Fibroblast of upper back skin (primary cell): Measurements from ENCODE around the gene TGM6.
A peak's percentile ranks its signal among the peaks of the same experiment; 100 is the strongest.

Experiments
- DNase-seq: peaks from one replicate; pipeline ENCODE4 v3.0.0-alpha.2; 2013

The TGM6 gene

DNA sequence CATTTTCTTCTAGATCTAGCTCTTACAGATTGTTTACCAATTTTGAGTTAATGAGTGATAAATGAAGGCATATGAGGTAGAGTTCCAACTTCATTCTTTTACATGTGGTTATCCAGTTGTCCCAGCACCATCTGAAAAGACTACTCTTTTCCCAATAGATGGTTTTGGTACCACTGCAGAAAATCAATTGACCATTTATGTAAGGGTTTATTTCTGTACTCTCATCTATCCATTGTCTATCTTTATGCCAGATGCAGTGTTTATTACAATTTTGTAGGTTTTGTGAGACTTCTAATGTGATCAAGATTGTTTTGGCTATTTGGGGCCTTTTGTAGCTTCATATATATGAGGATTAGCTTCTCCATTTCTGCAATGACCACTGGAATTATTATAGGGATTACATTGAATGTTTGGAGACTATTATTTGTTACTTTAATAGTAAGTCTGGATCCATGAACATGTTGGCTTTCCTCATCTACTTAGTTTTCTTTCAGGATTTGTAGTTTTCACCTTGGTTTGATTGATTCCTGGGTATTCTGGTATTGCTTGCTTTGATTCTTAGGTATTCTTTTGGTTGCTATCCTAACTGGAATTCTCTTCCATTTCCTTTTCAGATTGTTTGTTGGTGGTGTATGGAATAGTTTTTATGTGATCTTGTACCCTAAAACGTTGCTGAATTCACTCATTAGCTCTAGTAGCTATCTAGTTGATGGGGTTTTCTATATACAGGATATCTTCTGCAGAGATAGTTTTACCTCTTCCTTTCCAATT is 79.5 kb downstream of the TGM6 start:
- no peak for DNase-seq

DNA sequence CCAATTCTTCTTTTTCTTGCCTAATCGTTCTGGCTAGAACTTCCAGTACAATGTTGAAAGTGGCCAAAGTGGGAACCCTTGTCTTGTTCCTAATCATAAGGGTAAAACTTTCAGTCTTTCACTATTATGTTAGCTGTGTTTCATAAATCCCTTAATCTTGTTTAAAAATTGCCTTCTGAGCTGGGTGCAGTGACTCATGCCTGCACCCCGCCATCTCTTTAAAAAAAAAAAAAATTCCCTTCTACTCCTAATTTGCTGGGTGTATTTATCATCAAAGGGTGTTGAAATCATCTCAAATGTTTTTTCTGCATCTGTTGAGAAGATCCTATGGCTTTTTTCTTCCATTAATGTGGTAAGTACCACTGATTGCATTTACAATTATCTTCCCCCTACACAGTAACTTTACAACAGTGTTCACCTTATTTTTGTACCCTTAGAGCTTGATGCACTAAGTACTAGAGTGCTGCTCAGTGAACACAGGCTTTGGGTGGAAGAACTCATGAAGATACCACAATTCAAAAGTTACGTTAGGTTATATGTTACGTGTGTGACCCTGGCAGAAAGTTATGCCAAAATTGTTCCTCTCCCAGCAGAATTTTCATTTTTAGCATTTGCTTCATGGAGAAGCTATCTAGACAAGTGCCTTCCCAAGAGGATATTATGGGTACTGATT is 80.2 kb downstream of the TGM6 start:
- no peak for DNase-seq

DNA sequence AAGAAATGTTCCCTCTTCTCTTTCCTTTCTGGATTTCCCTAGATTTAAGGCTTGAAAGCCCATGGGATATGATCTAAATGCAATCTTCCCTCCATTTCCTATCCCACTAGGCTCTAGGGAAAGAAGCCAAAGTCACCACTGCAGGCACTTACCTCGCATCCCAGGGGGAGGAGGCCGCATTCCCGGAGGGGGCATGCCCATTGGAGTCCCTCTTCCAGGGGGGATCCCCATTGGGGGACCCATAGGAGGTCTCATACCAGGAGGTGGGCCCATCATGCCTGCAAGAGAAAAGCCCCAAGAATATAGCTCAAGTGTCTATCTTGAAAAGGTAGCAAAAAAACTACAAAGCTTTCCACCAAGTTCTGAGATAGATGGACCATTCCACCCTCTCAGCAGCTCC is 81.8 kb downstream of the TGM6 start:
- no peak for DNase-seq

DNA sequence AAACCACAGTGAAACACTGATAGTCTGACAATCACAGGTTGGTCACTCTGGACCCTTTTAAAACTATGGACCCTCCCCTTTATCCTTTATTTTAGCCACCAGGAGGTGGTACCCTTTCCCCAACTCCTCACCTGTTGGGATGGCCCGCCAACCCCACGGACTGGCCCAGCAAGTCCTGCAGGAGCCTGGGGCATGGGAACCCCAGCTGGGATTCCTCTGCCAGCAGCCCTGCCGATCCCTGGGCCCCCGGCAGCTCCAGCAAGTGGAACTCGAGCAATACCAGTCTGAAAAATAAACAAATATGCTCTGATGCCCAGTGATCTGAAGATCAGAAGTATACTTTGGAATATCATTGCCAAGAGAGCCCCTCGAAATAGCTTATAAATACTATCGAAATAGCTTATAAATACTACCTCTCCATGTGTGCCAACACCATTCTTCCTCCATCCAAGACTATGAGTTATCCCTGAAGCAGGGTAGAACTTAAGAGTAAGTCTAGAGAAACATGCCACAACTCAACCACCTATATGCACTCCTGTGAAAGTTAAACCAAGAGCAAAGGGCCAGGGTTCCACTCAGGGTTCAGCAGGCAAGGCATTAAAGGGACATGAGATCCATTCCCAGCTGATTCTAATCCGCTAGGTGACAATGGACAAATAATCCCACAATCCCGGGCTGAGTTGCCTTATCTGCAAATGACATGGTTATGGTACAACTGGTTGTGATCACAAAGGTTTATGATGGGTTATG is 83.1 kb downstream of the TGM6 start:
- no peak for DNase-seq

DNA sequence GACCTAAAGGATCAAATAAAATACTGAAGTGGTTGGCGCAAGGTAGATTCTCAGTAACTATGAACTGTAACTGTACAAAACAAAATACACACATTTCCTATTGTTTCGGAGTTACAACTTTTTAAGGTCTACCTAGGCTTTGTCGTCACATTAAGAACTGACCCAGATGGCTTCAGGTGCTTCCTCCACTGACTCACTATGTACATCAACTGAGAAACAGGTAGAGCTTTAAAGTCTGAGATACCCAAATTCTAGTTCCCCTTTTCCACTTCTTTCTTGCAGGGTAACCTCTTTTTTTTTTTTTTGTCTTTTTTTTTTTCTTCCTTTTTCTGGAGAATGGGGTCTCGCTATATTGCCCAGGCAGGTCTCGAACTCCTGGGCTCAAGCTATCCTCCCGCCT is 84.4 kb downstream of the TGM6 start:
- no peak for DNase-seq

DNA sequence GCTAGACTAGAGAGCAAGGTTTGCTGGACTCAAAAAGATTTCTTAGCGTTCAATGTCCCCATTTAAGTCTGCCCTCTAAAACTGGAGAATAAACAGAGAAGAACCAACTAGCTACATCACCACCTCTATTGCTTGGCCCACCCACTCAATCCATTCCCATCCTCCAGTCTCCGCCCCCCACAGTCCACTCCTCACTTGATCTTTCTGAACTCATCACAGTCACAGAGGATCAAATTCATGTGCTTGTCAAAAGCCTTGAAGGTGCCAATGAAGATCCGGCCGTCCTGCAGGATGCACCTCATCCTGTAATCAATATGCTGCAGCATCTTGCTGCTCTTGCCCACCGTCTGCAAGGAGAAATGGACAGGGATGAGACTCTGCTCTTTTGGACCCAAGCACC is 86.7 kb downstream of the TGM6 start:
- DNase-seq = no peak

DNA sequence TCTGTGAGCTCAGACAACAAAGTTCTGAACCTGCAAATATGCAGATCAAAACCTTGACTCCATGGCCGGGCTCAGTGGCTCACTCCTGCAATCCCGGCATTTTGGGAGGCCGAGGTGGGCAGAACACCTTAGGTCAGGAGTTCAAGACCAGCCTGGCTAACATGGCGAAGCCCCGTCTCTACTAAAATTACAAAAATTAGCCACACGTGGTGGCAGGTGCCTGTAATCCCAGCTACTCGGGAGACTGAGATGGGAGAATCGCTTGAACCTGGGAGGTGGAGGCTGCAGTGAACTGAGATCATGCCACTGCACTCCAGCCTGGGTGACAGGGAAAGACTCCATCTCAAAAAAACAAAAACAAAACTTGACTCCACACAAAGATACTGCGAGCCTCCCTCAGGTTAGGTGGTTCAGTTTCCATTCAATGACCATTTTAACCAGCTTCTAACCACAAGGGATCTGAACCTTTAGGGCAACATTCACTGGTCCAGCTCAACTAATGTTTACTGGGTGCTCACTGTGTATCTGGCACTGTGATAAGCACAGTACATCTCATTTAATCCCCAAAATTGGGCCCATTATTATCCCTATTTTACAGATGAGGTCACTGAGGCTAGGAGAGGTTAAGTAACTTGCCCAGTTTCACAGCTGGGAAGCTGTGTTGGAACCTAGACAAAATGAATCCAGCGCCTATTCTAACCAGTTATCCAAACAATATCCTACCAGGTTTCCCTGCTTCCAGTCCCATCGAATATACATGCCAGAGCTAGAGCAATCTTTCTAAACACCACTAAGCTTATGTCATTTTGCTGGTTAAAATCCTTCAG is 88.1 kb downstream of the TGM6 start:
- no peak for DNase-seq

DNA sequence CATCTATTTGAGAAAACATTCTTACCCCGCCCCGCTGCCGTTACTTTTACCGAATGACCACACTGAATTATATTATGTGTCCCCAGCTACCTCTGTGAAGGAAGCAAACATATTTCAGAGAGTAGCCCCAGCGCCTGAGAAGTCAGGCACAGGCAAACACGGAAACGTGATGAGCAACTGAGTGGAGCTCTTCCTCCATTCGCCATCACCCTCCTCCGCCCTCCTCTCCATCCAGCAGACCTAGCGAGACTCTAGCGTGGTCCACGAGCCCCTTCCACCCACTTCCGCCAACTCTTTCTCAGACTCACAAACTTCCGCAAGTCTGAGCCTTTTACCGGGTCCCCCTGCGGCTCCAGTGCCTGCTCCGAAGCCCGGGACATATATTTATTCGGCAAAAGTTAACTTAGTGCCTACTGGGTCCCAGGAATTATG is 89.3 kb downstream of the TGM6 start:
- DNase-seq = peak; percentile 52

DNA sequence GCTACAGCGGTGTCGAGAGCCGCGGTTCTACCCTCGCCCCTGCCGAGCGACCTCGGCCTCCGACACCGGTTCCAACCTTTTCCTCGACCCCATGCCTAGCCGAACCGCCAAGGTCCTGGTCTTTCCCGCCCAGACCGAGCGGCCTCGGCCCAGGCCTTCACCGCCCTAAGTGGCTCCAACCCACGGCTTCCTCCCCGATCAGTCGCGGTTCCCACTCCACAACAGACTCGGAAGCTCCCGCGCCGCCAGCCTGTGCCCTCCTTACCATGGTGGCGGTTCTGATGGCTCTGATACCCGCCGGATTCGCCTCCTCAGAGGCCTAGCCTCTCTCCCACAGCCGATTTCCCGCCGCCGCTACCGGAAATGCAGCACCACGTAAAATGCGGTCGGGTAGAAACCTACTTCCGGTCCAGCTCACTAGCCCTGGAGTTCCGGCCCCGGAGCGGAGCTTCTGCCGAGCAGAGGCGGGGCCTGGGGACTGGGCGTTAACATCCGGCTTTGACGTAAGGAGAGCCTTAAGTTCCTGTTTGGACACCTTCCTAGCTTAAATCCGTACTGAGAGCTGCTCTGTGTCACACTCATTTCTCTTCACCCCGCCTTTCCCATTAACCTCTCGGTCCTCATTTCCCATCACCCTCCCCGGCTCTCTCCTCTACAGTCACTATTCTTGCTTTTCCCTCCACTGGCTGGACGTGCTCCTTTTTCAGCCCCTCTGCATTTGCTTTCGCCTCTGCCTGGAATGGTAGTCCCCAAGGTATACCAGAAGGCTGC is 89.9 kb downstream of the TGM6 start, which contains the start of gene SNRPB:
Gene SNRPB, minus strand, starts transcription at position 367 of the 771 bp plus-strand sequence. Its CDS starts 99 bp downstream, at position 268.
- peak; percentile 99 for DNase-seq

DNA sequence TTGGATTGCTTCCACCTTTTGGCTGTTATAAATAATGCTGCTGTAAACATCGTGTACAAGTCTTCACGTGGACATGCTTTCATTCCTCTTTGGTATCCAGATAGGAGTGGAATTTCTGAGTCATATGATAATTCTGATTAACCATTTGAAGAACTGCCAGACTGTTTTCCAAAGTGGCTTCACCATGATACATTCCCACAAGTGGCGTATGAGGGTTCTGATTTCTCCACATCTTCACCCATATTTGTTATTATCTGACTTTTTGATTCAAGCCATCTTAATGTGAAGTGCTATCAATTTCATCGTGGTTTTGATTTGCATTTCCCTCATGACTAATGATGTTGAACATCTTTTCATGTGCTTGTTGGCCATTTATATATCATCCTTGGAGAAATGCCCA is 92.8 kb downstream of the TGM6 start:
- DNase-seq = peak; percentile 81

DNA sequence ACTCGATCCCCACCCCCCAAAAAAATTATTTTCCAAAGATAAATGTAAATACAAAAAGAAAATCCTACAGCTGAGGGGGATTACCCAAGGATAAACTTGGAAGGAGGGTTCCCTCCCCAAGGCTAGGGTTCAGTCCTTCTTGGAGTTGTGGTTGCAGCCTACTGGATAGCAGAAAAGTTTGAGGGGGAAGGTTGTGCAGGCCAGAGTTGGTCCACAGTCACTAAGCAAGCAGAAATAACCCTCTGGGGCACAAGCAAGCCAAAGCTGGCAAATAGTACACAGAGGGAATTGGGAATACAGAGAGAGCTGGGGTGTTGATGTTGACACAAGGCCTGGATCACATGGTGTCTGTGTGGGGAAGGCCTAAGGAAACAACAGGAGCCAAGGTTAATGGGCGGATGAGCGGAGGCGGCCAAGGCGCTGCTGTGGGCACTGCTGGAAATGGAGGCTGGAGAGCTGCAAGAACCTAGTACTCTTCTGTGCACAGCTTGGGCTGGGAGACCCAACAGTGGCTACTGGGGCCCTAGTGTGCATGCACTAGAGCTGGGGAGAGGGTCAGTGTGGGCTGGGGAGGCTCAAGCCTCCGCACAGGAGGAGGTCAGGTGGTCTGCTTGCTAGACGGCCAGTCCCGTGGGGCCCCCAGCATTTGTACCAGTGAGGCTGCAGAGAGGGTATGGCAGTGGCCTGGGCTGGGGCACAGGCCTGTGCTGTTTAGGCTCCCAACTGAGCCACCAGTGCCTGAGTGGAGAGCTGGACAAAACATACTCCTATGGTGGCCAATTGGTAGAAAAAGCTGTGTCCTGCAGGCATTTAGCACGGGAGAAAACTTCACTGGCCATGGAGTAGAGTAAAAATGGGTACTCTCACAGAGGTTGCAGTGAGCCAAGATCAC is 95.4 kb downstream of the TGM6 start:
- DNase-seq = no peak

DNA sequence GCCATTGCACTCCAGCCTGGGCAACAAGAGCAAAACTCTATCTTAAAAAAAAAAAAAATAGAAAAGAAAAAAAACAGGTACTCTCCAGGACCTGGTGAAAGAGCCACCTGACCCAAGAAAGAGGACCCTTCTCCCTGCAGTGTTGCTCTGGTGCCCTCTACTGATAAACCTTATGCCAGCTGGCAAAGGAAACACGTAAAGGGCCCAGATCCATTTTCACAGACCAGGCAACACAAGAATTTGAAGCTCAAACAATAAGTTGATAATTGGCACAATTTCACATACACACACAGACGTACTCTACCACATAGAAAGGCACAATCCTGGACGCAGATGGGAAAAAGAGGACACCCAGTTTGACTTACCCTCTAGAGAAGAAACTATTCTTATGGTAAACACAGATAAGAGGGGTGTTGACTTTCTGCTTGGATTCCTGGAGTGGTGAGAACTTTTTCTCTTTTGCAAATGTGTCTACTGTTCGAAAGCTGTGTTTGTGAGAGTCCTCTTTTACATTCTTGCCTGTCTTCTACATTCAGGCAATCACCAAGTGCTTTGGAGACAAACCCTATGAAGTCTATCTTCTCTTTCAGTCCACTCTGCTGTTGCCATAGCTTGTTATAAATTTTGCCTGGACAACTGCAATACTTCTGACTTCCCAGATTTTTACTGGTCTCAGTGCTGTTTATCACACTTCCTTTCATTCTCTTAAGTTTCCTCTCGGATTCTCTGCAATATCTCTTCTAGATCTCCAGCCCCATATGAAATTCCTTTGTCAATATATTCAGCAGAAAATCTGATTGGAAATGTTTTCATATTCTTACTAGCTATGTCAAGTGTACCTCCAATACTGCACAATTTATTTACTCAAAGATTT is 96.3 kb downstream of the TGM6 start:
- no peak for DNase-seq

DNA sequence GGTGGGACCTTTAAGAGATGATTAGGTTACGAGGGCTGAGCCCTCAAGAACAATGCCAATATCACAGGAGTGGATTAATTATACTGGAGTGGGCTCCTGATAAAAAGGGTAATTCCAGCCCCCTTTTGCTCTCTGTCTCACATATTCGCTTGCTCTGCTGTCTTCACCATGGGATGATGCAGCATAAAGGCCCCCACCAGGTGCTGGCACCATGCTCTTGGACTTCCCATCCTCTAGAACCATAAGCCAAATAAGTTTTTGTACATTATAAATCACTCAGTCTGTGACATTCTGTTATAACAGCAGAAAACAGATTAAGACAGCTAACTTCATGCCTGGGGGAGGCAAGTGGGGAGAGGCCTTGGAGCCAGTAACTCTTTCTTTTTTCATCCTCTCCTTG is 99.7 kb downstream of the TGM6 start:
- DNase-seq = no peak
